Sigmoid colon (tissue), 7 donors: ENCODE data around the gene SCMH1. TPM values are rescaled to one million over a fixed set of nuclear protein-coding genes. Genes with fewer than 3 reads are reported as not detected.
"Not testable (repeated sequence)": the region's sequence is repeated elsewhere in the genome, so short reads cannot be mapped to it uniquely, and the experiment has no call there.

Experiments
- DNase-seq: peaks from one replicate; pipeline ENCODE4 v3.0.0-alpha.2; 2019
- H3K27ac ChIP-seq, 4 donors: fragments of 200-600 bp; sonication (generic); one replicate each; pipeline ENCODE4 v1.5.1; 2016 to 2019; ENCODE audit warnings: mild to moderate bottlenecking in 1 of 4
- H3K27me3 ChIP-seq, 3 donors: fragments of 200-600 bp; sonication (generic); one replicate each; pipeline ENCODE4 v1.5.1; 2019; ENCODE audit warnings: mild to moderate bottlenecking in 1 of 3
- H3K36me3 ChIP-seq, 4 donors: fragments of 200-600 bp; sonication (generic); one replicate each; pipeline ENCODE4 v1.5.1; 2016 to 2019
- H3K4me1 ChIP-seq, 4 donors: fragments of 200-600 bp; sonication (generic); one replicate each; pipeline ENCODE4 v1.5.1; 2017 to 2019
- H3K4me3 ChIP-seq, 4 donors: fragments of 200-600 bp; sonication (generic); one replicate each; pipeline ENCODE4 v1.5.1; 2017 to 2019; ENCODE audit warnings: mild to moderate bottlenecking in 2 of 4, moderate library complexity in 1 of 4
- H3K9me3 ChIP-seq, 4 donors: fragments of 200-600 bp in 3 of 4; sonication (generic) in 3 of 4; one replicate each; pipeline versions ENCODE4 v1.5.1 to v1.6.1; 2013 to 2019
- EP300 ChIP-seq, 4 donors: sonication (generic); formaldehyde crosslinking; IDR thresholded peaks; one replicate each; pipeline ENCODE4 v1.6.1; 2017; ENCODE audit warnings: antibody characterized with exemption in 4 of 4
- POLR2A ChIP-seq, 2 donors: fragments of 450-650 bp; IDR thresholded peaks; one replicate each; pipeline ENCODE4 v1.6.1; 2016; ENCODE audit warnings: antibody characterized with exemption in 2 of 2, mild to moderate bottlenecking in 2 of 2, moderate library complexity in 2 of 2
- POLR2AphosphoS5 ChIP-seq, 4 donors: sonication (generic); formaldehyde crosslinking; IDR thresholded peaks; one replicate each; pipeline ENCODE4 v1.6.1; 2017; ENCODE audit warnings: antibody characterized with exemption in 4 of 4
- WGBS, 2 donors: extraction: QIAGEN DNeasy Blood & Tissue Kit; methylation state at CpG; one replicate each; pipeline ENCODE4 v1.1.7; 2013; 5-methylcytosine and 5-hydroxymethylcytosine counted together
- intact Hi-C: fragments of 100-400 bp; cut with DNase I; formaldehyde crosslinking; loops from one replicate; pipeline ENCODE4 v1.15.1; 2023
- polyA plus RNA-seq, 3 donors: library from polyadenylated mRNA; stranded (reverse); fragments of 200-250 nt; gene quantifications; one replicate each; pipeline ENCODE4 v1.2.3, GENCODE V29; 2013
- total RNA-seq, 4 donors: library from RNA; depleted of rRNA; stranded (reverse); fragments of >200 nt; gene quantifications; one replicate each; pipeline ENCODE4 v1.1.0, GENCODE V29; 2016
- TF ChIP-seq, protein P1 (sequence below), 4 experiments: fragments of 450-650 bp in 3 of 4; fragments of 200-600 bp in 1 of 4; IDR thresholded peaks; one replicate each; pipeline ENCODE4 v1.5.1; 2016 to 2019; ENCODE audit warnings: antibody characterized with exemption in 4 of 4, mild to moderate bottlenecking in 3 of 4, moderate library complexity in 2 of 4
- donor health status: healthy with polysubstance abuse.
- donor health status: Bipolar disorder and iron deficiency.
- donor health status: healthy.

SCMH1 gene
- total and polyA plus RNA-seq, 7 donors: 10.2 to 95.8 (median 52.4) TPM

DNA sequence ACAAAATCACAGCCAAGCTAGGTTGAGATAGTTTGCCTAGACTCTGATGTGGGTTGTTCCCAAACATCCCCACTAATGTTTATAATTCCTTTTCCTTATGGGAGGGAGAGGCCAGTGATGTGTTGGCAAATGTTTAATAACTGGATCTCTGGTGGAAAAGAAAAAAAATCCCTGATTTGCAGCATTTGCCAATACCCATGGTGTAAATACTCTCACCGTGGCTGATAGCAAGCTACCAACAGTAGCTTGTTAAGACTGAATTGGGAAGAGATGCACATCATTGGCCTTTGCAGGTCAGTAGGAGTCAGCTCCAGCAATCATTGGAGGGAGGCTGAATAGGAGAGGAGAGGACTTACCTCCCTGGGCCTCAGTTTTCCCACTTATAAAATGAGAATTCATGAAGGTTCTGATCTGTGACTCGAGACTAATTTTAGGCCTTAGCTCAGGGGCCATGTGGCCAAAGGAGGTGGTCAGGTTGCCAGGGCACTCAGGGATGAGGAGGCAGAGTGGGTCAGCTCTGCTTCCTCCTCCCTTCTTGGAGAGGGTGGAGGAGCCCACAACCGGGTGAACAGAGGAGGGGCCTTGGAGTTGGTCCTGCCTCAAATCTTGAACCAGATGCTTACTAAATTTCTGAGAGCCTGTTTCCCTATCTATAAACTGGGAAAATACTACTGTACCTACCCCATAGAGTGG, 20.0 kb upstream of the SCMH1 start:
- 82 to 90% methylated on average over 3 of the region's 3 CpGs for WGBS, 2 donors
- no peak for TF ChIP-seq EP300 (IDR thresholded peaks at IDR 0.05)
- no peak for TF ChIP-seq POLR2AphosphoS5 (IDR thresholded peaks at IDR 0.05)
- TF ChIP-seq, protein P1, sequence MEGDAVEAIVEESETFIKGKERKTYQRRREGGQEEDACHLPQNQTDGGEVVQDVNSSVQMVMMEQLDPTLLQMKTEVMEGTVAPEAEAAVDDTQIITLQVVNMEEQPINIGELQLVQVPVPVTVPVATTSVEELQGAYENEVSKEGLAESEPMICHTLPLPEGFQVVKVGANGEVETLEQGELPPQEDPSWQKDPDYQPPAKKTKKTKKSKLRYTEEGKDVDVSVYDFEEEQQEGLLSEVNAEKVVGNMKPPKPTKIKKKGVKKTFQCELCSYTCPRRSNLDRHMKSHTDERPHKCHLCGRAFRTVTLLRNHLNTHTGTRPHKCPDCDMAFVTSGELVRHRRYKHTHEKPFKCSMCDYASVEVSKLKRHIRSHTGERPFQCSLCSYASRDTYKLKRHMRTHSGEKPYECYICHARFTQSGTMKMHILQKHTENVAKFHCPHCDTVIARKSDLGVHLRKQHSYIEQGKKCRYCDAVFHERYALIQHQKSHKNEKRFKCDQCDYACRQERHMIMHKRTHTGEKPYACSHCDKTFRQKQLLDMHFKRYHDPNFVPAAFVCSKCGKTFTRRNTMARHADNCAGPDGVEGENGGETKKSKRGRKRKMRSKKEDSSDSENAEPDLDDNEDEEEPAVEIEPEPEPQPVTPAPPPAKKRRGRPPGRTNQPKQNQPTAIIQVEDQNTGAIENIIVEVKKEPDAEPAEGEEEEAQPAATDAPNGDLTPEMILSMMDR (IDR thresholded peaks at IDR 0.05): no peak
- no peak for TF ChIP-seq POLR2A (IDR thresholded peaks at IDR 0.05)
- no peak overlapping the region for H3K27ac ChIP-seq

GRCh38 chr1:41260768-41261167, 18.7 kb upstream of the SCMH1 start:
- Histone ChIP-seq H3K4me3 (no peak overlapping the region), H3K36me3 (no peaks in the 10 kb centered on the region), H3K27me3 (no peaks in the 10 kb centered on the region), H3K27ac (no peak overlapping the region), H3K4me1 (no peaks in the 10 kb centered on the region), H3K9me3 (no peaks in the 10 kb centered on the region)
- TF ChIP-seq EP300 (IDR thresholded peaks at IDR 0.05): no peak
- TF ChIP-seq, protein P1 (IDR thresholded peaks at IDR 0.05): no peak
- 90 to 99% methylated on average over 2 of the region's 2 CpGs for WGBS, 2 donors
- intact Hi-C loops: no loop called here
- DNase-seq: no peak

More for the DNA sequence above, 20.0 kb upstream of the SCMH1 start:
- no peaks in the 10 kb centered on the region for H3K9me3 ChIP-seq
- no peak overlapping the region for H3K4me3 ChIP-seq
- DNase-seq: no peak
- H3K36me3 ChIP-seq: no peaks in the 10 kb centered on the region
- H3K27me3 ChIP-seq: no peaks in the 10 kb centered on the region
- H3K4me1 ChIP-seq: no peaks in the 10 kb centered on the region
- intact Hi-C loops: no loop called here

GRCh38 chr1:41259221-41259620, 17.1 kb upstream of the SCMH1 start:
- 93 to 96% methylated on average over 3 of the region's 3 CpGs for WGBS, 2 donors
- no peaks in the 10 kb centered on the region for H3K4me1 ChIP-seq
- TF ChIP-seq, protein P1 (IDR thresholded peaks at IDR 0.05): no peak
- TF ChIP-seq POLR2A (IDR thresholded peaks at IDR 0.05): no peak
- no peak for TF ChIP-seq EP300 (IDR thresholded peaks at IDR 0.05)
- no peaks in the 10 kb centered on the region for H3K27me3 ChIP-seq
- no peaks in the 10 kb centered on the region for H3K36me3 ChIP-seq
- DNase-seq: no peak
- H3K9me3 ChIP-seq: no peaks in the 10 kb centered on the region
- no peak overlapping the region for H3K27ac ChIP-seq
- intact Hi-C loops: no loop called here
- no peak overlapping the region for H3K4me3 ChIP-seq

DNA sequence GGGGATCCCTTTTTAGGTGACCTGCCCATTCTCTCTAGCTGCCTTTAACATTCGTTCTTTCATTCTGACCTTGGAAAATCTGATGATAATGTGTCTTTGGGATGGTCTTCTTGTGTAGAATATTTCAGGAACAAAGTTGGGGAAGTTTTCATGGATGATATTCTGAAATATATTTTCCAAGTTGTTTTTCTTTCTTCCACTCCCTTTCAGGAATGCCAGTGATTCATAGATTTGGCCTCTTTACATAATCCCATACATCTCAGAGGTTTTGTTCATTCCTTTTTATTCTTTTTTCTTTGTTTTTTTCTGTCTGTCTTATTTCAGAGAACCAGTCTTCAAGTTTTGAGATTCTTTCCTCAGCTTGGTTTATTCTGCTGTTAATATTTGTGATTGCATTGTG, 13.9 kb upstream of the SCMH1 start:
- TF ChIP-seq POLR2A (IDR thresholded peaks at IDR 0.05) (no peak), EP300 (IDR thresholded peaks at IDR 0.05) (no peak), POLR2AphosphoS5 (IDR thresholded peaks at IDR 0.05) (no peak)
- TF ChIP-seq, protein P1 (IDR thresholded peaks at IDR 0.05): no peak
- intact Hi-C loops: no loop called here
- 93 to 96% methylated on average over 1 of the region's 1 CpG for WGBS, 2 donors

DNA sequence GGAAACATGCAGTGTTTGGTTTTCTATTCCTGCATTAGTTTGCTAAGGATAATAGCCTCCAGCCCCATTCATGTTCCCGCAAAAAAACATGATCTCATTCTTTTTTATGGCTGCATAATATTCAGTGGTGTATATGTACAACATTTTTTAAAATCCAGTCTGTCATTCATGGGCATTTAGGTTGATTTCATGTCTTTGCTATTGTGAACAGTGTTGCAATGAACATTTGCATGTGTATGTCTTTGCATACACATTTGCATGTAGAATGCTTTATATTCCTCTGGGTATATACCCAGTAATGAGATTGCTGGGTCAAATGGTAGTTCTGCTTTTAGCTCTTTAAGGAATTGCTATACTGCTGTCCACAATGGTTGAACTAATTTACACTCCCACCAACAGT, 9.0 kb upstream of the SCMH1 start:
- H3K9me3 ChIP-seq, H3K4me3 ChIP-seq, intact Hi-C loops, H3K27ac ChIP-seq, H3K27me3 ChIP-seq, H3K36me3 ChIP-seq, DNase-seq: not testable (repeated sequence)
- 75 to 92% methylated on average over 1 of the region's 1 CpG for WGBS, 2 donors
- peaks cover 0 to 11% (median 9%) of the 10 kb centered on the region in 4 donors for H3K4me1 ChIP-seq

More for the DNA sequence above, 13.9 kb upstream of the SCMH1 start:
- H3K27ac ChIP-seq: no peak overlapping the region
- H3K4me3 ChIP-seq: no peak overlapping the region
- no peaks in the 10 kb centered on the region for H3K27me3 ChIP-seq
- no peaks in the 10 kb centered on the region for H3K9me3 ChIP-seq
- no peaks in the 10 kb centered on the region for H3K4me1 ChIP-seq
- no peak for DNase-seq
- H3K36me3 ChIP-seq: no peaks in the 10 kb centered on the region
